GM12864 (cell line): ENCODE results near the gene TICAM2.

ENCODE experiments used
- DNase-seq: peaks from one replicate; pipeline ENCODE4 v3.0.0-alpha.2; 2011; ENCODE audit warnings: low read depth
- H3K4me3 ChIP-seq: 2 replicates; pipeline ENCODE4 v1.5.1; 2011; ENCODE audit warnings: mild to moderate bottlenecking, low read depth, low read length, control low read depth
- TF ChIP-seq, protein P1 (sequence below): IDR thresholded peaks from 2 replicates; pipeline ENCODE4 v1.5.1; 2011; ENCODE audit warnings: low read depth, mild to moderate bottlenecking, moderate library complexity, low read length, control low read depth, inconsistent platforms; ENCODE audit errors: missing control alignments

TICAM2 gene

DNA sequence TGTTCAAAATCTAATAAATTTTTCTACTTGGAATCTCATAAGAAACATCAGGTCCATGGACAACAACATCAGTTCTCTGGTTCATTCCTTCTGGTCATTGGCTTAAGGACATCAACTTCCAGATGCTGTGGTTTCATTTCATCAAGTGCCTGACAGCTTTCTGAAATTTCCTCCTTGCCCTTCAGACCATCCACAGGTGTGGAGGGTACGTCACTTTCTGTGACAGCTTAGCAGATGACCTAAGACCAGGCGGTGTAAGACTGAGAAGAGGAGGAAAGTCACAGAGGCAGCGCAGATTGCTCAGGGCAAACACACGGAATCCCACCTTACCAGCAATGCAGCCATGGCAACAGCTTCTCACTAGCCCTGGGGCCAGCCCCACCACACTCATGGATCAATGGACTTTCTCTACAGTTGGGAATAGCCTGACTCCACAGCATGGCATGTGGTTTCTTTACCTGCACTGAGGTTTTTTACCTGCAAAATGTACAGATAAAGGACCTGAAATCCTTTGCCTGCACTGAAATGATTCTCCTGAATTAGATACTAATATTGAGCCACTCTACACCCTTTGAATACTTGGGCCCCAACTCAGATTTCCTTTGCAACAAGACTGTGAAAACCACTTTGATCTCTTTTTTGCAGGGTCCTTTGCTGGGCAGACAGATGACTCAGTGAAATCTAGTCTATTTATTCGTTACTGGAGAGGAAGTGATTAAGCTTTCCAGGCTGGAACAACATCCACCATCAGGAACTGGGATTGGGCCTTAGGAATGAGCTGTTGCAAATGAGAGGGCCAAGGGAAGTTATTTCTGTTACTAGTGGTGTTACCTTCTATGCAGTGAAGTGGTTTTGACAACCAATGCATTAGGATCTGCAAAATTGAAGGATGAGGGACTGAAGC is 26.9 kb downstream of the TICAM2 start:
- peak; percentile 49 for DNase-seq
- H3K4me3 ChIP-seq = no peak overlapping the region
- TF ChIP-seq, protein P1, sequence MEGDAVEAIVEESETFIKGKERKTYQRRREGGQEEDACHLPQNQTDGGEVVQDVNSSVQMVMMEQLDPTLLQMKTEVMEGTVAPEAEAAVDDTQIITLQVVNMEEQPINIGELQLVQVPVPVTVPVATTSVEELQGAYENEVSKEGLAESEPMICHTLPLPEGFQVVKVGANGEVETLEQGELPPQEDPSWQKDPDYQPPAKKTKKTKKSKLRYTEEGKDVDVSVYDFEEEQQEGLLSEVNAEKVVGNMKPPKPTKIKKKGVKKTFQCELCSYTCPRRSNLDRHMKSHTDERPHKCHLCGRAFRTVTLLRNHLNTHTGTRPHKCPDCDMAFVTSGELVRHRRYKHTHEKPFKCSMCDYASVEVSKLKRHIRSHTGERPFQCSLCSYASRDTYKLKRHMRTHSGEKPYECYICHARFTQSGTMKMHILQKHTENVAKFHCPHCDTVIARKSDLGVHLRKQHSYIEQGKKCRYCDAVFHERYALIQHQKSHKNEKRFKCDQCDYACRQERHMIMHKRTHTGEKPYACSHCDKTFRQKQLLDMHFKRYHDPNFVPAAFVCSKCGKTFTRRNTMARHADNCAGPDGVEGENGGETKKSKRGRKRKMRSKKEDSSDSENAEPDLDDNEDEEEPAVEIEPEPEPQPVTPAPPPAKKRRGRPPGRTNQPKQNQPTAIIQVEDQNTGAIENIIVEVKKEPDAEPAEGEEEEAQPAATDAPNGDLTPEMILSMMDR = no peak

GRCh38 chr5:115573133-115573532 is 29.1 kb downstream of the TICAM2 start:
- TF ChIP-seq, protein P1 = no peak
- no peak for DNase-seq
- H3K4me3 ChIP-seq = no peak overlapping the region

- no peak for DNase-seq
- TF ChIP-seq, protein P1 = no peak
- H3K4me3 ChIP-seq = no peak overlapping the region
Measured at GRCh38 chr5:115571441-115571878, 30.8 kb downstream of the TICAM2 start.

GRCh38 chr5:115568668-115569067 is 33.6 kb downstream of the TICAM2 start:
- no peak for DNase-seq
- TF ChIP-seq, protein P1 = no peak
- H3K4me3 ChIP-seq = no peak overlapping the region

GRCh38 chr5:115565233-115565632 is 37.0 kb downstream of the TICAM2 start:
- TF ChIP-seq, protein P1 = no peak
- no peak for DNase-seq
- no peak overlapping the region for H3K4me3 ChIP-seq

DNA sequence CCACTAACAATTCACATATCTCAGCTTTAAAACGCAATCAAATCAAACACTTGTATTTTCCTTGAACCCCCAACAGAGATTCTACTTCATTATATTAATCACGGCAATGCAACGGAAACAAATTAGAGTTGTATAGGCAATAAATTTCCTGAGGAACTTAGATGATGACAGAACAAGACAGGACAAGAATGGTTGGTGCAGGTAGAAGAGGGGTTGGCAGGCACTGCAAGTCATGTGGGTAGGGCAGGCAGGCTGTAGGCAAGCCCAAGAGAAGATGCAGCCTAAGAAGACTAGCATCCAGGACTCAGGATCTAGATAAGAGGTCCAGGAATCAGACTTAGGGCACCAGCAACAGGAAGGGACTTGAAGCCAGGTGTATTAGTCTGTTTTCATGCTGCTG is 41.1 kb downstream of the TICAM2 start:
- H3K4me3 ChIP-seq = no peak overlapping the region
- TF ChIP-seq, protein P1 = no peak
- DNase-seq = no peak

GRCh38 chr5:115559524-115559923 is 42.8 kb downstream of the TICAM2 start:
- TF ChIP-seq, protein P1 = no peak
- no peak for DNase-seq
- H3K4me3 ChIP-seq = no peak overlapping the region
